Heart left ventricle (tissue), 16 donors: Measurements from ENCODE around the gene MIXL1. TPM values are rescaled to one million over a fixed set of nuclear protein-coding genes. Genes with fewer than 3 reads are reported as not detected.

Source experiments
- ATAC-seq, 4 donors: fragments of 200-7000 bp; cut with Tn5 transposase; one replicate each; pipeline ENCODE4 v1.9.1; 2020 to 2022; ENCODE audit warnings: moderate library complexity in 4 of 4, mild to moderate bottlenecking in 3 of 4, moderate number of reproducible peaks in 1 of 4
- DNase-seq, 5 donors: peaks; one replicate each; pipeline ENCODE4 v3.0.0-alpha.2; 2020
- H3K27ac ChIP-seq, 12 donors: fragments of 200-600 bp; sonication (generic) in 4 of 12; one replicate each; pipeline versions ENCODE4 v1.5.0 to v1.8.0; 2016 to 2022; ENCODE audit warnings: mild to moderate bottlenecking in 2 of 12
- H3K27me3 ChIP-seq, 9 donors: fragments of 200-600 bp; sonication (generic) in 2 of 9; one replicate each; pipeline versions ENCODE4 v1.5.1 to v1.8.0; 2016 to 2022; ENCODE audit warnings: mild to moderate bottlenecking in 3 of 9
- H3K36me3 ChIP-seq, 9 donors: fragments of 200-600 bp; sonication (generic) in 2 of 9; one replicate each; pipeline versions ENCODE4 v1.5.0 to v1.8.0; 2018 to 2022; ENCODE audit warnings: mild to moderate bottlenecking in 2 of 9
- H3K4me1 ChIP-seq, 12 donors: fragments of 200-600 bp; sonication (generic) in 4 of 12; one replicate each; pipeline versions ENCODE4 v1.5.0 to v1.8.0; 2016 to 2022; ENCODE audit warnings: mild to moderate bottlenecking in 3 of 12
- H3K4me3 ChIP-seq, 12 donors: fragments of 200-600 bp; sonication (generic) in 4 of 12; one replicate each; pipeline versions ENCODE4 v1.5.0 to v1.8.0; 2017 to 2022; ENCODE audit warnings: mild to moderate bottlenecking in 9 of 12, moderate library complexity in 4 of 12
- H3K9me3 ChIP-seq, 12 donors: fragments of 200-600 bp; sonication (generic) in 4 of 12; one replicate each; pipeline versions ENCODE4 v1.5.0 to v1.8.0; 2016 to 2022; ENCODE audit warnings: mild to moderate bottlenecking in 1 of 12
- POLR2A ChIP-seq, 2 donors: fragments of 450-650 bp; IDR thresholded peaks; one replicate each; pipeline ENCODE4 v1.6.1; 2017; ENCODE audit warnings: antibody characterized with exemption in 2 of 2, mild to moderate bottlenecking in 2 of 2, moderate library complexity in 2 of 2
- WGBS, 4 donors: extraction: QIAGEN DNeasy Blood & Tissue Kit in 2 of 4; methylation state at CpG; one replicate each; pipeline versions ENCODE4 v1.1.5 to v1.1.7; 2013 to 2018; 5-methylcytosine and 5-hydroxymethylcytosine counted together
- intact Hi-C, 10 donors: fragments of 100-400 bp; cut with DNase I; formaldehyde crosslinking; loops; one replicate each; pipeline versions ENCODE4 v1.11.1 to v1.14.2; 2022
- polyA plus RNA-seq, 2 donors: library from polyadenylated mRNA; stranded (reverse); fragments of 200-250 nt; gene quantifications; one replicate each; pipeline ENCODE4 v1.2.3, GENCODE V29; 2013
- total RNA-seq, 9 donors: library from RNA; depleted of rRNA in 2 of 9; stranded (reverse); fragments of >200 nt in 2 of 9; fragmentation: NEBNext Ultra II Directional in 3 of 9; extraction: Animal tissue kit (Norgen Biotek cat#: 25700) in 3 of 9; gene quantifications; one replicate each; pipeline versions ENCODE4 v1.1.0 to v1.2.4, GENCODE V29; 2016 to 2023
- TF ChIP-seq, protein P1 (sequence below), 12 donors: fragments of 200-600 bp; sonication (generic) in 4 of 12; IDR thresholded peaks; one replicate each; pipeline versions ENCODE4 v1.5.0 to v1.8.0; 2018 to 2022; ENCODE audit warnings: antibody characterized with exemption in 12 of 12, mild to moderate bottlenecking in 5 of 12
- donor health status: ischemic (EF 13 %, LVEDD 7.1; RV severe dilation, severe dysfunction).
- donor health status: healthy with polysubstance abuse.
- donor health status: DM: no; HTN: yes; CAD: no.
- donor health status: DM: no; HTN: no; CAD: no.
- donor health status: ischemic (EF 25% LVEDD 6.9; RV normal size, moderate dysfunction).
- donor health status: ischemic (EF 25% LVEDD 5.7; RV mildly dilated, moderate dysfunction).
- donor health status: healthy.
- donor health status: DM: yes; HTN: yes; CAD: no.
- donor health status: ischemic (EF 35%, LVEDD 5.7; RV mildly dilated, moderate dysfunction).
- donor health status: nonischemic (EF 11% LVEDD 7.7; RV severe dilation, severe dysfunction).
- donor health status: DM: yes; HTN: yes; CAD: no.
- donor health status: PGD.
- donor health status: ischemic (EF 29% LVEDD 5.4; RV normal size, mild dysfunction).
- donor health status: nonischemic (EF 23%, LVEDD 6.1; RV moderate dilation, normal function).

The MIXL1 gene
- total and polyA plus RNA-seq, 11 donors, result 0.06 to 0.84 (median 0.32) TPM; not detected in 8

GRCh38 chr1:226207048-226207447 is 16.4 kb upstream of the MIXL1 start:
- Histone ChIP-seq H3K9me3 (no peaks in the 10 kb centered on the region), H3K4me3 (no peak overlapping the region), H3K4me1 (no peaks in the 10 kb centered on the region), H3K36me3 (no peaks in the 10 kb centered on the region), H3K27me3 (no peaks in the 10 kb centered on the region), H3K27ac (no peak overlapping the region)
- 86 to 95% (median 91%) methylated on average over 5 of the region's 5 CpGs for WGBS, 4 donors
- no peak for DNase-seq
- TF ChIP-seq, protein P1, sequence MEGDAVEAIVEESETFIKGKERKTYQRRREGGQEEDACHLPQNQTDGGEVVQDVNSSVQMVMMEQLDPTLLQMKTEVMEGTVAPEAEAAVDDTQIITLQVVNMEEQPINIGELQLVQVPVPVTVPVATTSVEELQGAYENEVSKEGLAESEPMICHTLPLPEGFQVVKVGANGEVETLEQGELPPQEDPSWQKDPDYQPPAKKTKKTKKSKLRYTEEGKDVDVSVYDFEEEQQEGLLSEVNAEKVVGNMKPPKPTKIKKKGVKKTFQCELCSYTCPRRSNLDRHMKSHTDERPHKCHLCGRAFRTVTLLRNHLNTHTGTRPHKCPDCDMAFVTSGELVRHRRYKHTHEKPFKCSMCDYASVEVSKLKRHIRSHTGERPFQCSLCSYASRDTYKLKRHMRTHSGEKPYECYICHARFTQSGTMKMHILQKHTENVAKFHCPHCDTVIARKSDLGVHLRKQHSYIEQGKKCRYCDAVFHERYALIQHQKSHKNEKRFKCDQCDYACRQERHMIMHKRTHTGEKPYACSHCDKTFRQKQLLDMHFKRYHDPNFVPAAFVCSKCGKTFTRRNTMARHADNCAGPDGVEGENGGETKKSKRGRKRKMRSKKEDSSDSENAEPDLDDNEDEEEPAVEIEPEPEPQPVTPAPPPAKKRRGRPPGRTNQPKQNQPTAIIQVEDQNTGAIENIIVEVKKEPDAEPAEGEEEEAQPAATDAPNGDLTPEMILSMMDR (IDR thresholded peaks at IDR 0.05), result no peak
- TF ChIP-seq POLR2A (IDR thresholded peaks at IDR 0.05), result no peak
- intact Hi-C loops, result no loop called here
- ATAC-seq, result no peak

DNA sequence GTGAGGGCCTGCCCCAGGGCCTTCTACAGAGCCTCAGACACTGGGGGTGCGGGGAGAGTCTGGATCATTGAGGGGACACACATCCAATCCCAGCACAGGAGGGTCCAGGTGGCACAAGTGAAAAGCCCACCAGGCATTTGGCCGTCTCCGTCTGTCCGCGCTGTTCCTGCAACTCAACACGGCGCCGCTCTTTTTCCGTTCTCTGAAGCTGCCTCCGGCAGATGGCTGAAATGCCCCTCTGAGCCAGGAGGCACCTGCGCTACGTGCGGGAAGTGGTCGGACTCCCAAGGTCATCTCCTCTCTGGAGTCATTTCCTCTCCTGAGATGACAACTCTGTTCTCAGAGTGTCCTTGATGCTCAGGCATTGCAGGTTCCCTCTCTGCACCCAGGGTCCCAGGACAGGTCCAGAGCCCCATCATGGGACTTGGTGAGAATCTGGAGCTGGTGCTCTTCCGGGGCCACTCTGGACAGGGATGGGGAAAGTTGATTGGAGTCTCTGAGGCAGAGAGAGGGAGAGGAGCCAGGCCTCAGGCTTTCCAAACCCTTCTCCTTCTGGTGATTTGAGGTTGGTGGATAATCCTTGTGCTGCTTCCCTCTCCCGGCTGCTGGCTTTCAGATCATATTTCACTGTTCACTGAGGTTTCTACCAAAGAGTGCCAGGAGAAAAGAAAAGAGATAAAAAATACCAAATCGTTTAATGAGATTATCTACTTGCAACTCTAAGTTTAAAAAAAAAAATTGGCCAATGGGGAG is 14.0 kb upstream of the MIXL1 start:
- H3K9me3 ChIP-seq, result no peaks in the 10 kb centered on the region
- no peak overlapping the region for H3K4me3 ChIP-seq
- no peak for DNase-seq
- H3K27me3 ChIP-seq, result no peaks in the 10 kb centered on the region
- WGBS, 4 donors, result 65 to 84% (median 71%) methylated on average over 13 to 17 of the region's 17 CpGs
- TF ChIP-seq POLR2A (IDR thresholded peaks at IDR 0.05), result no peak
- TF ChIP-seq, protein P1 (IDR thresholded peaks at IDR 0.05), result no peak
- no peak overlapping the region for H3K27ac ChIP-seq
- no peaks in the 10 kb centered on the region for H3K36me3 ChIP-seq
- no peaks in the 10 kb centered on the region for H3K4me1 ChIP-seq
- intact Hi-C loops, result no loop called here
- ATAC-seq, result no peak

DNA sequence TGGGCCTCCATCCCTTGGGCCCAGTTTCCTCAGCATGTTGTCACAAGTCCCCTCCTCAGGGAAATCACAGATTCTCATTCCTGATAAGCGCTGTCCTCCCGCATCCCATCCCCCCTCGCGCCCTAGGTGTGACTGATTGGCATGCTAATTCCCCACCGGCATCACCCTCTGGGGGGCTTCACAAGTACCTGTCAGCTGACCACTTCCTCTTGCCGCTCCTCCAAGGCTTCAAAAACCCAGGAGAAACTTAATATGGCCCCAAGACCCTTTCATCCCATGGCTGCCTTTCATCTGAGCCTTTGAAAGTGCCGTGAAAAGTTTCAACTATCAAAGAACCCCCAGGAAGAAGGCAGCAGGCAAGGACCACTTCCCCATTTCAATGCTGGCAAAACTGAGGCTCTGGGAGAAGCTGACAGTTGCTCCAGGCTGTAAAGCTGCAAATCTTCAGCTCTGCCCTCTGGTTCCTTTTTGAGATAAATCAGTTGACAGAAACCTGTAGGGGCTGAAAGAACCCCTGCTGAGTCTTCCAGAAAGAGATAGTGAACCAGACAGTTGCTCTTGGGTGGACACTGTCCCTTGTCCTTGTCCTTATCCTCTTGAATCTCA is 12.8 kb upstream of the MIXL1 start:
- WGBS, 4 donors, result 72 to 75% (median 75%) methylated on average over 7 of the region's 7 CpGs
- H3K4me3 ChIP-seq, result no peak overlapping the region
- TF ChIP-seq, protein P1 (IDR thresholded peaks at IDR 0.05), result no peak
- no peak for TF ChIP-seq POLR2A (IDR thresholded peaks at IDR 0.05)
- DNase-seq (no peak), ATAC-seq (no peak)
- H3K27me3 ChIP-seq, result no peaks in the 10 kb centered on the region
- H3K4me1 ChIP-seq, result no peaks in the 10 kb centered on the region
- no peak overlapping the region for H3K27ac ChIP-seq
- no peaks in the 10 kb centered on the region for H3K36me3 ChIP-seq
- intact Hi-C loops, result no loop called here
- no peaks in the 10 kb centered on the region for H3K9me3 ChIP-seq

GRCh38 chr1:226211181-226211821 is 12.2 kb upstream of the MIXL1 start:
- DNase-seq, result no peak
- no peaks in the 10 kb centered on the region for H3K9me3 ChIP-seq
- WGBS, 4 donors, result 69 to 80% (median 76%) methylated on average over 5 of the region's 5 CpGs
- H3K27ac ChIP-seq, result no peak overlapping the region
- H3K4me1 ChIP-seq, result no peaks in the 10 kb centered on the region
- TF ChIP-seq, protein P1 (IDR thresholded peaks at IDR 0.05), result no peak
- no peak for TF ChIP-seq POLR2A (IDR thresholded peaks at IDR 0.05)
- intact Hi-C loops, result no loop called here
- ATAC-seq, result no peak
- H3K27me3 ChIP-seq, result no peaks in the 10 kb centered on the region
- H3K36me3 ChIP-seq, result no peaks in the 10 kb centered on the region
- no peak overlapping the region for H3K4me3 ChIP-seq
